Keratinocyte (primary cell): Measurements from ENCODE around the gene TMEM185B. TPM values are rescaled to one million over a fixed set of nuclear protein-coding genes. Genes with fewer than 3 reads are reported as not detected.

Source experiments
- DNase-seq: peaks from one replicate; pipeline ENCODE4 v3.0.0-alpha.2; 2011; ENCODE audit warnings: low read depth, missing footprints, low spot score
- FAIRE-seq: peaks from 2 replicates; lab custom pipeline; 2011; peaks lifted over from hg19 to GRCh38; lab: Jason Lieb, UNC
- H2AFZ ChIP-seq: 2 replicates; pipeline ENCODE4 v1.6.0; 2012; ENCODE audit warnings: low read length, control low read depth, inconsistent platforms; ENCODE audit not compliant: control insufficient read depth
- H3K27ac ChIP-seq: 2 replicates; pipeline ENCODE4 v1.5.1; 2011; ENCODE audit warnings: low read length; ENCODE audit not compliant: control insufficient read depth, insufficient read depth
- H3K27me3 ChIP-seq: 3 replicates; pipeline ENCODE4 v1.6.0; 2011; ENCODE audit warnings: low read length; ENCODE audit not compliant: control insufficient read depth, insufficient read depth; ENCODE audit errors: extremely low read depth
- H3K36me3 ChIP-seq, 2 experiments: 2 replicates in 1 of 2; 3 replicates in 1 of 2; pipeline ENCODE4 v1.5.1; 2011; ENCODE audit warnings: low read length in 2 of 2, mild to moderate bottlenecking in 1 of 2; ENCODE audit not compliant: control insufficient read depth in 2 of 2, insufficient read depth in 2 of 2; ENCODE audit errors: extremely low read depth in 1 of 2
- H3K4me1 ChIP-seq: 3 replicates; pipeline ENCODE4 v1.5.1; 2011; ENCODE audit warnings: low read length; ENCODE audit not compliant: control insufficient read depth, insufficient read depth; ENCODE audit errors: extremely low read depth
- H3K4me2 ChIP-seq: 3 replicates; pipeline ENCODE4 v1.6.0; 2011; ENCODE audit warnings: low read depth, low read length; ENCODE audit not compliant: control insufficient read depth, insufficient read depth; ENCODE audit errors: extremely low read depth
- H3K4me3 ChIP-seq, 3 experiments: fragments of 200-600 bp in 1 of 3; sonication (generic) in 1 of 3; 2 replicates in 2 of 3; 3 replicates in 1 of 3; pipeline ENCODE4 v1.5.1; 2011 to 2016; ENCODE audit warnings: low read length in 3 of 3, mild to moderate bottlenecking in 3 of 3, control low read depth in 2 of 3, inconsistent platforms in 1 of 3, low read depth in 1 of 3, mixed read lengths in 1 of 3, mixed run types in 1 of 3, moderate library complexity in 1 of 3; ENCODE audit not compliant: control insufficient read depth in 2 of 3, insufficient read depth in 2 of 3; ENCODE audit errors: extremely low read depth in 1 of 3
- H3K79me2 ChIP-seq: 2 replicates; pipeline ENCODE4 v1.6.0; 2012; ENCODE audit warnings: low read length; ENCODE audit not compliant: control insufficient read depth, insufficient read depth
- H3K9ac ChIP-seq: 3 replicates; pipeline ENCODE4 v1.6.0; 2011; ENCODE audit warnings: low read length; ENCODE audit not compliant: control insufficient read depth, insufficient read depth; ENCODE audit errors: extremely low read depth
- H3K9me1 ChIP-seq: 3 replicates; pipeline ENCODE4 v1.6.0; 2011; ENCODE audit warnings: low read length; ENCODE audit not compliant: control insufficient read depth, insufficient read depth; ENCODE audit errors: extremely low read depth
- H3K9me3 ChIP-seq: 2 replicates; pipeline ENCODE4 v1.5.1; 2012; ENCODE audit warnings: low read depth, low read length; ENCODE audit not compliant: control insufficient read depth
- H4K20me1 ChIP-seq: 3 replicates; pipeline ENCODE4 v1.6.0; 2011; ENCODE audit warnings: low read length; ENCODE audit not compliant: control insufficient read depth, insufficient read depth; ENCODE audit errors: extremely low read depth
- EZH2 ChIP-seq: IDR thresholded peaks from one replicate; pipeline ENCODE4 v1.6.1; 2012; ENCODE audit warnings: inconsistent platforms, mild to moderate bottlenecking, low read length, moderate library complexity
- dilution Hi-C: fragments of 300-500 bp; cut with MboI; formaldehyde crosslinking; loops from one replicate; pipeline ENCODE4 v1.7.0; 2020; ENCODE audit warnings: low sequenced_read_pairs; ENCODE audit not compliant: extremely low pct_ligation_motif_present
- polyA plus RNA-seq, 5 experiments: library from polyadenylated mRNA; depleted of rRNA in 3 of 5; stranded (reverse) in 3 of 5; stranded (forward) in 1 of 5; unstranded in 1 of 5; fragments of >200 nt; gene quantifications; 1 replicate in 1 of 5; 2 replicates in 3 of 5; 3 replicates in 1 of 5; pipeline versions ENCODE4 v1.2.1 to v1.2.3, GENCODE V29; 2011 to 2012; ENCODE audit warnings: missing spikeins in 2 of 5, low read depth in 1 of 5, low replicate concordance in 1 of 5
- TF ChIP-seq, protein P1 (sequence below), 3 experiments: IDR thresholded peaks in 1 of 3; conservative IDR thresholded peaks in 1 of 3; optimal IDR thresholded peaks in 1 of 3; 2 replicates in 2 of 3; 3 replicates in 1 of 3; pipeline versions ENCODE3 to v1.5.1; 2011; ENCODE audit warnings: low read length in 3 of 3, mild to moderate bottlenecking in 3 of 3, moderate library complexity in 2 of 3, control low read depth in 1 of 3, inconsistent platforms in 1 of 3; ENCODE audit not compliant: insufficient read depth in 2 of 3; ENCODE audit errors: extremely low read depth in 1 of 3

The TMEM185B gene
- polyA plus RNA-seq, 1 donor (not counting 4 experiments of a cell fraction or from before 2014, with no cell fraction given): 13.4 TPM

DNA sequence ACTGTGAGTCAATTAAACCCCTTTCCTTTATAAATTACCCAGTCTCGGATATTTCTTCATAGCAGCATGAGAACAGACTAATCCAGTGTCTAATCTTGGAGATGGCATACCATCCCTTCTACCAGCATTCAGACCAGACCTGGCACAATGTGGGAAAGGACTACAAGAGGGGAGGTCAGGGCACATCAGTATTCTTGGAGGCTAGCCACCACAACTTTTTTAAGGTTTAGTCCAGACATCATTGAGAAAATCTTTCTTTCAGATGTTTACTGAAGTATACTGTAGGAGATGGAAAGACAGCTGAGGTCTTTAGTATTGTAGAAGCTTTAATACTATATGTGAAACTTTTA is 33.4 kb upstream of the TMEM185B start:
- no peak for TF ChIP-seq EZH2
- TF ChIP-seq, protein P1, sequence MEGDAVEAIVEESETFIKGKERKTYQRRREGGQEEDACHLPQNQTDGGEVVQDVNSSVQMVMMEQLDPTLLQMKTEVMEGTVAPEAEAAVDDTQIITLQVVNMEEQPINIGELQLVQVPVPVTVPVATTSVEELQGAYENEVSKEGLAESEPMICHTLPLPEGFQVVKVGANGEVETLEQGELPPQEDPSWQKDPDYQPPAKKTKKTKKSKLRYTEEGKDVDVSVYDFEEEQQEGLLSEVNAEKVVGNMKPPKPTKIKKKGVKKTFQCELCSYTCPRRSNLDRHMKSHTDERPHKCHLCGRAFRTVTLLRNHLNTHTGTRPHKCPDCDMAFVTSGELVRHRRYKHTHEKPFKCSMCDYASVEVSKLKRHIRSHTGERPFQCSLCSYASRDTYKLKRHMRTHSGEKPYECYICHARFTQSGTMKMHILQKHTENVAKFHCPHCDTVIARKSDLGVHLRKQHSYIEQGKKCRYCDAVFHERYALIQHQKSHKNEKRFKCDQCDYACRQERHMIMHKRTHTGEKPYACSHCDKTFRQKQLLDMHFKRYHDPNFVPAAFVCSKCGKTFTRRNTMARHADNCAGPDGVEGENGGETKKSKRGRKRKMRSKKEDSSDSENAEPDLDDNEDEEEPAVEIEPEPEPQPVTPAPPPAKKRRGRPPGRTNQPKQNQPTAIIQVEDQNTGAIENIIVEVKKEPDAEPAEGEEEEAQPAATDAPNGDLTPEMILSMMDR (optimal IDR thresholded peaks at IDR 0.05 in 1 of 3, IDR thresholded peaks at IDR 0.05 in 1 of 3, conservative IDR thresholded peaks at IDR 0.05 in 1 of 3; ENCODE audit: extremely low read depth in 1 of 3, insufficient read depth in 2 of 3, low read length in 3 of 3): no peak
- no peak overlapping the region for H3K4me3 ChIP-seq
- FAIRE-seq: no peak

DNA sequence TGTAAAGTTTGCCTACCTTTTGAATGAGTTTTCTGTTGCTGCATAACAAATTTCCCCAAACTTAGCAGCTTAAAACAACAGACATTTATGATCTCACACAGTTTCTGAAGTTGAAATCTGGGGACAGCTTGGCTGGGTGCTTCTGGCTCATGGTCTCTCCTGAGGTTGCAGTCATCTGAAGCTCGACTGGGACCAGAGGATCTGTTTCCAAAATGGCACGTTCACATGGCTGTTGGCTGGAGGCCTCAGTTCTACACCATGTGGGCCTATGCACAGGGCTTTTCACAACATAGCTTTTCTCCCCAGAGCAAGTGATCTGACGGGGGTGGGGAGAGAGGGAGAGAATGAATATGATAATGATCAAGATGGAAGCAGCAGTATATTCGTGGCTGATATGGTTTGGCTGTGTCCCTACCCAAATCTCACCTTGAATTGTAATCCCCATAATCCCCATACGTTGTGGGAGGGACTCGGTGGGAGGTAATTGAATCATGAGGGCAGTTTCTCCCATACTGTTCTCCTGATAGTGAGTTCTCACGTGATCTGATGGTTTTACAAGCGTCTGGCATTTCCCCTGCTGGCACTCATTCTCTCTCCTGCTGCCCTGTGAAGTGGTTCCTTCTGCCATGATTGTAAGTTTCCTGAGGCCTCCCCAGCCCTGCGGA is 32.9 kb upstream of the TMEM185B start:
- no peak overlapping the region for H3K27ac ChIP-seq
- H3K79me2 ChIP-seq: peaks cover 59% of the 10 kb centered on the region
- no peak overlapping the region for H3K4me2 ChIP-seq
- H4K20me1 ChIP-seq: no peaks in the 10 kb centered on the region
- dilution Hi-C loops: no loop called here
- peaks cover 14% of the 10 kb centered on the region for H3K4me1 ChIP-seq
- H2AFZ ChIP-seq: no peak overlapping the region
- no peak overlapping the region for H3K4me3 ChIP-seq
- TF ChIP-seq, protein P1 (optimal IDR thresholded peaks at IDR 0.05 in 1 of 3, IDR thresholded peaks at IDR 0.05 in 1 of 3, conservative IDR thresholded peaks at IDR 0.05 in 1 of 3; ENCODE audit: extremely low read depth in 1 of 3, insufficient read depth in 2 of 3, low read length in 3 of 3): no peak
- no peak for TF ChIP-seq EZH2
- H3K9me3 ChIP-seq: no peaks in the 10 kb centered on the region
- no peak for DNase-seq
- no peak for FAIRE-seq
- no peaks in the 10 kb centered on the region for H3K27me3 ChIP-seq
- peaks cover 5 to 8% of the 10 kb centered on the region in 2 experiments for H3K36me3 ChIP-seq
- H3K9ac ChIP-seq: no peak overlapping the region
- no peaks in the 10 kb centered on the region for H3K9me1 ChIP-seq

More for the DNA sequence above, 33.4 kb upstream of the TMEM185B start:
- no peak for DNase-seq
- Histone ChIP-seq H3K9me1 (no peaks in the 10 kb centered on the region), H3K36me3 (peaks cover 5 to 8% of the 10 kb centered on the region in 2 experiments), H3K27me3 (no peaks in the 10 kb centered on the region), H3K27ac (no peak overlapping the region), H3K9me3 (no peaks in the 10 kb centered on the region), H3K4me2 (no peak overlapping the region), H3K79me2 (peaks cover 65% of the 10 kb centered on the region), H3K9ac (no peak overlapping the region), H3K4me1 (peaks cover 14% of the 10 kb centered on the region), H4K20me1 (no peaks in the 10 kb centered on the region), H2AFZ (no peak overlapping the region)
- dilution Hi-C loops: no loop called here
